HG02763 (cell line): ENCODE measurements around the gene SPATA31A1.
"Not testable (repeated sequence)": the region's sequence is repeated elsewhere in the genome, so short reads cannot be mapped to it uniquely, and the experiment has no call there.

Experiments used
- ATAC-seq: cut with Tn5 transposase; IDR thresholded peaks from one replicate; pipeline ENCODE4 v1.9.1; 2021; ENCODE audit warnings: mild to moderate bottlenecking, moderate library complexity; ENCODE audit not compliant: unreplicated experiment

SPATA31A1 gene

GRCh38 chr9:39355369-39355768 is at the start of gene SPATA31A1:
Gene SPATA31A1 (plus strand): TSS chr9:39355669. CDS start chr9:39355731, 62 bp downstream.
- ATAC-seq, result not testable (repeated sequence)

- ATAC-seq, result not testable (repeated sequence)
These were observed 52.1 kb downstream of the SPATA31A1 start for GRCh38 chr9:39407261-39408204.

GRCh38 chr9:39411254-39411940 is 55.9 kb downstream of the SPATA31A1 start:
- ATAC-seq, result not testable (repeated sequence)
